Prostate gland (tissue), 2 donors: ENCODE results near the gene FBXO10. TPM values are rescaled to one million over a fixed set of nuclear protein-coding genes. Genes with fewer than 3 reads are reported as not detected.

Experiments
- DNase-seq: peaks from one replicate; pipeline ENCODE4 v3.0.0-alpha.2; 2019; ENCODE audit warnings: low spot score
- H3K27ac ChIP-seq, 2 donors: fragments of 200-600 bp; sonication (generic); 2 replicates each; pipeline ENCODE4 v1.5.1; 2017 to 2019
- H3K27me3 ChIP-seq: fragments of 200-600 bp; sonication (generic); replicated peaks from 2 replicates; pipeline ENCODE4 v1.5.1; 2019; ENCODE audit not compliant: insufficient read depth
- H3K36me3 ChIP-seq, 2 donors: fragments of 200-600 bp; sonication (generic); 1 replicate in 1 of 2; 2 replicates in 1 of 2; pipeline versions ENCODE4 v1.5.1 to v1.8.1; 2017 to 2019
- H3K4me1 ChIP-seq: fragments of 200-600 bp; sonication (generic); replicated peaks from 2 replicates; pipeline ENCODE4 v1.5.1; 2019
- H3K4me3 ChIP-seq, 2 donors: fragments of 200-600 bp; sonication (generic); 2 replicates each; pipeline ENCODE4 v1.5.1; 2017 to 2019
- H3K9me3 ChIP-seq: fragments of 200-600 bp; sonication (generic); 2 replicates; pipeline ENCODE4 v1.5.1; 2017
- POLR2A ChIP-seq: fragments of 450-650 bp; IDR thresholded peaks from one replicate; pipeline ENCODE4 v1.6.1; 2016; ENCODE audit warnings: antibody characterized with exemption, mild to moderate bottlenecking
- POLR2AphosphoS5 ChIP-seq: sonication (generic); formaldehyde crosslinking; IDR thresholded peaks from one replicate; pipeline ENCODE4 v1.6.1; 2017; ENCODE audit warnings: antibody characterized with exemption
- WGBS: methylation state at CpG from one replicate; pipeline ENCODE4 v1.1.5; 2018; 5-methylcytosine and 5-hydroxymethylcytosine counted together
- intact Hi-C: fragments of 100-400 bp; cut with DNase I; formaldehyde crosslinking; loops from one replicate; pipeline ENCODE4 v1.14.2; 2022
- total RNA-seq, 2 donors: library from RNA; depleted of rRNA; stranded (reverse); fragments of >200 nt; gene quantifications; one replicate each; pipeline ENCODE4 v1.1.0, GENCODE V29; 2016
- TF ChIP-seq, protein P1 (sequence below), 4 experiments: fragments of 200-600 bp in 2 of 4; fragments of 450-650 bp in 2 of 4; sonication (generic) in 2 of 4; IDR thresholded peaks; 1 replicate in 3 of 4; 2 replicates in 1 of 4; pipeline ENCODE4 v1.5.1; 2016 to 2019; ENCODE audit warnings: antibody characterized with exemption in 4 of 4, mild to moderate bottlenecking in 2 of 4, moderate library complexity in 2 of 4

Gene FBXO10
- total RNA-seq, 2 donors from 2014 or later: 8.5 to 17.6 TPM

- Histone ChIP-seq H3K9me3 (no peaks in the 10 kb centered on the region), H3K27ac (no peak overlapping the region), H3K36me3 (no peaks in the 10 kb centered on the region), H3K4me1 (no peaks in the 10 kb centered on the region), H3K27me3 (no peaks in the 10 kb centered on the region), H3K4me3 (no peak overlapping the region)
- no peak for DNase-seq
- TF ChIP-seq, protein P1, sequence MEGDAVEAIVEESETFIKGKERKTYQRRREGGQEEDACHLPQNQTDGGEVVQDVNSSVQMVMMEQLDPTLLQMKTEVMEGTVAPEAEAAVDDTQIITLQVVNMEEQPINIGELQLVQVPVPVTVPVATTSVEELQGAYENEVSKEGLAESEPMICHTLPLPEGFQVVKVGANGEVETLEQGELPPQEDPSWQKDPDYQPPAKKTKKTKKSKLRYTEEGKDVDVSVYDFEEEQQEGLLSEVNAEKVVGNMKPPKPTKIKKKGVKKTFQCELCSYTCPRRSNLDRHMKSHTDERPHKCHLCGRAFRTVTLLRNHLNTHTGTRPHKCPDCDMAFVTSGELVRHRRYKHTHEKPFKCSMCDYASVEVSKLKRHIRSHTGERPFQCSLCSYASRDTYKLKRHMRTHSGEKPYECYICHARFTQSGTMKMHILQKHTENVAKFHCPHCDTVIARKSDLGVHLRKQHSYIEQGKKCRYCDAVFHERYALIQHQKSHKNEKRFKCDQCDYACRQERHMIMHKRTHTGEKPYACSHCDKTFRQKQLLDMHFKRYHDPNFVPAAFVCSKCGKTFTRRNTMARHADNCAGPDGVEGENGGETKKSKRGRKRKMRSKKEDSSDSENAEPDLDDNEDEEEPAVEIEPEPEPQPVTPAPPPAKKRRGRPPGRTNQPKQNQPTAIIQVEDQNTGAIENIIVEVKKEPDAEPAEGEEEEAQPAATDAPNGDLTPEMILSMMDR (IDR thresholded peaks at IDR 0.05): no peak
- TF ChIP-seq POLR2A: no peak
- no peak for TF ChIP-seq POLR2AphosphoS5
- intact Hi-C loops: no loop called here
- whole genome bisulfite sequencing: 82% methylated on average over 2 of the region's 2 CpGs
Observed at GRCh38 chr9:37623267-37623666, 47.1 kb upstream of the FBXO10 start.

DNA sequence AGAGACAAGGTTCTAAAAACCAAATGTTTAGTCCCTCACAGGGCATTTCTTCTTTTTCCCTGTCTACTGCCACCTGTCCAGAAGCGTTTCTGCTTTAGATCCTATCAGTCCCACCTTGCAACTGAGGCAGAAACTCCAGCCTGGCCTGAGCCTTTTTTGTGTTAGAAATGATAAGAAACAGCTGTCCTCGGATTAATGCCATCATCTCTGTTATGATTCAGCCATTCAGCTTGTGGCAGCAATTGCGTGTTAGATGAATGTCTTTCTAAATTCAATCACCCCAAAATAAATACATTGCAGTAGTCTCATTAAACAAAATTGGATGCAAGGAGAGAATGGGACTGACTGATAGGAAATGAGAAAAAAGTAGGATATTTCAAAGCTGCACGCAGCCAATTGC lies 46.3 kb upstream of the FBXO10 start:
- no peaks in the 10 kb centered on the region for H3K4me1 ChIP-seq
- no peaks in the 10 kb centered on the region for H3K36me3 ChIP-seq
- no peaks in the 10 kb centered on the region for H3K27me3 ChIP-seq
- TF ChIP-seq POLR2AphosphoS5: no peak
- TF ChIP-seq, protein P1 (IDR thresholded peaks at IDR 0.05): no peak
- no peak for TF ChIP-seq POLR2A
- no peak for DNase-seq
- intact Hi-C loops: no loop called here
- no peak overlapping the region for H3K4me3 ChIP-seq
- H3K27ac ChIP-seq: no peak overlapping the region
- no peaks in the 10 kb centered on the region for H3K9me3 ChIP-seq
- 73% methylated on average over 4 of the region's 4 CpGs for WGBS

DNA sequence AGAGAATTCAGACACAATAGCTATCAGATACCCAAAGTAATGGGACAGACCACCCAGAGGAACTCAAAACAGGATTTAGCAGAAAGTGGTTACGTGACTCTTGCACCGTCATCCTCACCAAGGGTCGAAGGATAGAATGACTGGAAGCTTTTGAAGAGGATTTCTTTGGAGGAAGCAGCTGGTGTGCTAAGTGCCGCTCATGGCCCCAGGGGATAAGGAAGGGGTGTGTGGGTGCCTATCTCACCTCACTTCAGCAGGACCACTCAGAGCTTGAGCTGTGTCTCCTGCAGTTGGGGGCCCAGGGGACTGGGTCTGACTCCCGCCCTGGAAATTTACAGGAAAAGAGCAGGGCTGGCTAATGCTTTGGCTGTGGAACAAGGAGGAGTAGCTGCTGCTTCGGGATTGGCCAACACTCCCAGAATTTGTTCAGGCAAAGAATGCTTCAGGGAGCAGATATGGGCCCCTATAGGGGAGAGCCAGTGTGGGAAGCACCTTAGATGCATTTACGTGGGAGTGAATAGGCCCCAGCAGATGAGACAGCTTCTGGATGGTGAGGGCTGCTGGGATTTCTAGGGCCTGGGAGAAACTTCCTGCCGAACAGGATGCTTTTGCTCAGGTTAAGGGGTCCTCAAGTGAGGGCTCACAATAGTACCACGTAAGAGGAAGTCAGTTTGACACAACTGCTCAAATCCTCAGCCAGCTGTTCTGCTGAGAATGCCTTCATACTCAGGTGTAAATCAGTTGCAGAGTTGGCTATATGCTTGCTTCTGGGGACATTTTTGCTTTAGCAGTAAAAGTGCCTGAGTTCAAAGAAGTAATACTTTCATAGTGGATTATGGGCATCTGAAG lies 45.3 kb upstream of the FBXO10 start:
- H3K4me3 ChIP-seq: no peak overlapping the region
- no peaks in the 10 kb centered on the region for H3K4me1 ChIP-seq
- no peaks in the 10 kb centered on the region for H3K27me3 ChIP-seq
- no peak overlapping the region for H3K27ac ChIP-seq
- TF ChIP-seq, protein P1 (IDR thresholded peaks at IDR 0.05): no peak
- TF ChIP-seq POLR2AphosphoS5 (no peak), POLR2A (no peak)
- no peaks in the 10 kb centered on the region for H3K36me3 ChIP-seq
- intact Hi-C loops: no loop called here
- no peaks in the 10 kb centered on the region for H3K9me3 ChIP-seq
- WGBS: 65% methylated on average over 9 of the region's 9 CpGs
- DNase-seq: no peak

GRCh38 chr9:37620396-37620795 lies 44.2 kb upstream of the FBXO10 start:
- no peaks in the 10 kb centered on the region for H3K27me3 ChIP-seq
- H3K27ac ChIP-seq: no peak overlapping the region
- TF ChIP-seq, protein P1 (IDR thresholded peaks at IDR 0.05): no peak
- no peak for TF ChIP-seq POLR2A
- no peak for TF ChIP-seq POLR2AphosphoS5
- no peaks in the 10 kb centered on the region for H3K9me3 ChIP-seq
- DNase-seq: no peak
- WGBS: 77% methylated on average over 1 of the region's 1 CpG
- no peaks in the 10 kb centered on the region for H3K4me1 ChIP-seq
- H3K36me3 ChIP-seq: no peaks in the 10 kb centered on the region
- intact Hi-C loops: no loop called here
- H3K4me3 ChIP-seq: no peak overlapping the region

GRCh38 chr9:37619806-37620205 lies 43.6 kb upstream of the FBXO10 start:
- TF ChIP-seq POLR2A: no peak
- TF ChIP-seq, protein P1 (IDR thresholded peaks at IDR 0.05): no peak
- no peak for TF ChIP-seq POLR2AphosphoS5
- Histone ChIP-seq H3K27ac (no peak overlapping the region), H3K36me3 (no peaks in the 10 kb centered on the region), H3K27me3 (no peaks in the 10 kb centered on the region), H3K4me1 (no peaks in the 10 kb centered on the region), H3K9me3 (no peaks in the 10 kb centered on the region), H3K4me3 (no peak overlapping the region)
- 84% methylated on average over 3 of the region's 3 CpGs for WGBS
- intact Hi-C loops: no loop called here
- no peak for DNase-seq
